Right atrium auricular region (tissue), 2 donors: Measurements from ENCODE around the gene SNAP47. TPM values are rescaled to one million over a fixed set of nuclear protein-coding genes. Genes with fewer than 3 reads are reported as not detected.
A peak's percentile ranks its signal among the peaks of the same experiment; 100 is the strongest.

Source experiments
- DNase-seq: peaks from one replicate; pipeline ENCODE4 v3.0.0-alpha.2; 2019; ENCODE audit warnings: low spot score
- H3K27ac ChIP-seq, 2 donors: fragments of 200-600 bp; sonication (generic); 1 replicate in 1 of 2; 2 replicates in 1 of 2; pipeline ENCODE4 v1.5.1; 2016 to 2019
- H3K27me3 ChIP-seq, 2 donors: fragments of 200-600 bp; sonication (generic); one replicate each; pipeline versions ENCODE4 v1.5.1 to v1.6.0; 2017 to 2019
- H3K36me3 ChIP-seq: fragments of 200-600 bp; sonication (generic); one replicate; pipeline ENCODE4 v1.5.1; 2016
- H3K4me1 ChIP-seq, 2 donors: fragments of 200-600 bp; sonication (generic); one replicate each; pipeline versions ENCODE4 v1.5.1 to v1.6.0; 2017 to 2019
- H3K4me3 ChIP-seq, 2 donors: fragments of 200-600 bp; sonication (generic); 1 replicate in 1 of 2; 2 replicates in 1 of 2; pipeline ENCODE4 v1.5.1; 2017 to 2019; ENCODE audit warnings: mild to moderate bottlenecking in 1 of 2, moderate library complexity in 1 of 2
- H3K9me3 ChIP-seq, 2 donors: fragments of 200-600 bp; sonication (generic); one replicate each; pipeline ENCODE4 v1.5.1; 2019
- total RNA-seq, 2 donors: library from RNA; depleted of rRNA; stranded (reverse); fragments of >200 nt; gene quantifications; one replicate each; pipeline ENCODE4 v1.1.0, GENCODE V29; 2016
- TF ChIP-seq, protein P1 (sequence below), 2 donors: fragments of 200-600 bp; sonication (generic); IDR thresholded peaks; one replicate each; pipeline ENCODE4 v1.5.1; 2019; ENCODE audit warnings: antibody characterized with exemption in 2 of 2

The SNAP47 gene
- total RNA-seq, 2 donors from 2014 or later = 39.1 to 102 TPM

DNA sequence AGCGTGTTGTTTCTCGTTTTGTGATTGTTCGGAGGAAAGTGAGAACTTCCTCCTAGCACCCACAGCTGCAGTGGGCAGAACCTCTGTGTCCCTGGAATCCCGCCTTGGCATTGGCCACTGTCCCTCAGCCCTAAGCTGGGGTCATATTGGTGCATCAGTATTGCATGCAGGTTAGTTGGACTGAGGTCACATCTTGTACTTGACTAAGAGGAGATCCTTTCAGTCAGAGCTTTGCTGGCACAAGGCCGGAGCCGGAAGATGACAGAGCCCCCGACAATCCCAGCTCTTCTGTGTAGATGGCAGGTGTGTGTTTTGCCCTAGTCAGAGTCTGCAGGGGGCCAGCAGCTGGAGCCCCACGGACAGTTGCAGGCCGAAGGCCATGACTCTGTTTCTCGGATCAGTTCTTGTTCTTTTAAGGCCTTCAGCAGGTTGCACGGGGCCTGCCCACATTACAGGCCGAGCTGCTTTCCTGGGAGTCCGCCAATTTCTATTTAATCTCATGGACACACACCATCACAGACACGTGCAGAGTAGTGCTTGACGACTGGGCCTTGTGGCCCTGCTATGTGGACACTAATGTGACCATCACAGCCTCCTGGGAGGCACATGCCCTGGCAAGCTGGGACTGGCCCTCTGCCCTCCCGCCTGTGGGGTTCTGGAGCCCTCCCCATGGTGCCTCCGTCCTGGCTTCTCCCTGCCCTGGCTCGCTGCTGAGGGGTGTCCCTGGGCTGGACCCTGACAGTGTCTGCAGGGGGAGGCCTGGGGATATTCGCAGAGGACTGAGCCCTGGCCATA lies 14.9 kb downstream of the SNAP47 start:
- peaks cover 21% of the 10 kb centered on the region for H3K36me3 ChIP-seq
- no peak overlapping the region for H3K4me3 ChIP-seq
- H3K27ac ChIP-seq = peak overlapping the region; percentile 50 to 58
- no peaks in the 10 kb centered on the region for H3K9me3 ChIP-seq
- H3K4me1 ChIP-seq = peaks cover 0 to 27% of the 10 kb centered on the region in 2 donors
- TF ChIP-seq, protein P1, sequence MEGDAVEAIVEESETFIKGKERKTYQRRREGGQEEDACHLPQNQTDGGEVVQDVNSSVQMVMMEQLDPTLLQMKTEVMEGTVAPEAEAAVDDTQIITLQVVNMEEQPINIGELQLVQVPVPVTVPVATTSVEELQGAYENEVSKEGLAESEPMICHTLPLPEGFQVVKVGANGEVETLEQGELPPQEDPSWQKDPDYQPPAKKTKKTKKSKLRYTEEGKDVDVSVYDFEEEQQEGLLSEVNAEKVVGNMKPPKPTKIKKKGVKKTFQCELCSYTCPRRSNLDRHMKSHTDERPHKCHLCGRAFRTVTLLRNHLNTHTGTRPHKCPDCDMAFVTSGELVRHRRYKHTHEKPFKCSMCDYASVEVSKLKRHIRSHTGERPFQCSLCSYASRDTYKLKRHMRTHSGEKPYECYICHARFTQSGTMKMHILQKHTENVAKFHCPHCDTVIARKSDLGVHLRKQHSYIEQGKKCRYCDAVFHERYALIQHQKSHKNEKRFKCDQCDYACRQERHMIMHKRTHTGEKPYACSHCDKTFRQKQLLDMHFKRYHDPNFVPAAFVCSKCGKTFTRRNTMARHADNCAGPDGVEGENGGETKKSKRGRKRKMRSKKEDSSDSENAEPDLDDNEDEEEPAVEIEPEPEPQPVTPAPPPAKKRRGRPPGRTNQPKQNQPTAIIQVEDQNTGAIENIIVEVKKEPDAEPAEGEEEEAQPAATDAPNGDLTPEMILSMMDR (IDR thresholded peaks at IDR 0.05) = no peak
- no peak for DNase-seq
- no peaks in the 10 kb centered on the region for H3K27me3 ChIP-seq

DNA sequence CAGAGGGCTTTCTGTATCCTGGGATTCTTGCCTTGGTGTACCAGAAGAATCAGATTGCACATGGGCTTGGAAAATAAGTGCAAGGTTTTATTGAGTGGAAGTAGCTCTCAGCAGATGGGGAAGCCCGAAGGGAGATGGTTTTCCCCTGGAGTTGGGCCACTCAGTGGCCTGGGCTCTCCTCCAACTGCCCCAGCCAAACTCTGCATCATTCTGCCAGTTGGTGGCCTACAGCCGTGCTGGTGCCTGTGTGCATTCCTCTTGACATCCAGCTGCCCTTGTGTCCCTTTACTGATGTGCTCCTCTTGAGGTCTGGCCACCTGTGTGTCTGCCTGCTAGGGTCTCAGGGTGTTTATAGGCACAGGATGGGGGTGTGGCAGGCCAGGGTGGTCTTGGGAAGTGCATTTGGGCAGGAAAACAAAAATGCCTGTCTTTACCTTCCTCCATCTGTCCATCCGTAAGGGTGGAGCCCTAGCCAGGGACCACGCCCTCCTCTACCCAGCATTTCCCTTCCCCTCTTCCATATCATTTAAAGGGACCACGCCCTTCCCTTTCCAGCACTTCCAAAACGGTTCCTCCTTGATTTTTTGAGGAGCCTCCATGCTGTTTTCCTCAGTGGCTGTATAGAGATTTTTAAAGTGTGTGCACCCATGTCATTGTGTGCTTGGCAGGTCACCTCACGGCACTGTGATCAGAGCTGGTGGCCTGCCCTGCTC lies 18.9 kb downstream of the SNAP47 start:
- no peak for DNase-seq
- Histone ChIP-seq H3K36me3 (peaks cover 12% of the 10 kb centered on the region), H3K4me1 (peaks cover 0 to 43% of the 10 kb centered on the region in 2 donors), H3K27me3 (no peaks in the 10 kb centered on the region), H3K4me3 (no peak overlapping the region), H3K27ac (peak overlapping the region; percentile 59), H3K9me3 (no peaks in the 10 kb centered on the region)
- TF ChIP-seq, protein P1 (IDR thresholded peaks at IDR 0.05) = no peak

DNA sequence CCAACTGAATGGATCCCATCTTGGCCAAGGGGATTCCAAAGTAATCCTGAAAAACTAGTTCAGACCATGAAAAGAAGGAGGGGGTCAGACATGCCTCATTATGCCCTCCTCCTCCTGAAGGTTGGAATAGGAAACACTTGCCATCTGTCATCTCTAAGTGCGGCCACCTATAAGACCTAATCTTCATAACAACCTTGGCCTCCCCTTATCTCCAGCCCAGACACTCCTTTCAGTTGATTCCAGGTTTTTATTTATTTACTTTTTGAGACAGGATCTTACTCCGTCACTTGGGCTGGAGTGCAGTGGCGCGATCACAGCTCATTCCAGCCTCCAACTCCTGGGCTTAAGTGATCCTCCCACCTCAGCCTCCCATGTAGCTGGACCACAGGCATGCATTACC lies 19.7 kb downstream of the SNAP47 start:
- Histone ChIP-seq H3K27ac (peak overlapping the region in 1 of 2 donors; percentile 59), H3K4me1 (peaks cover 0 to 39% of the 10 kb centered on the region in 2 donors)

DNA sequence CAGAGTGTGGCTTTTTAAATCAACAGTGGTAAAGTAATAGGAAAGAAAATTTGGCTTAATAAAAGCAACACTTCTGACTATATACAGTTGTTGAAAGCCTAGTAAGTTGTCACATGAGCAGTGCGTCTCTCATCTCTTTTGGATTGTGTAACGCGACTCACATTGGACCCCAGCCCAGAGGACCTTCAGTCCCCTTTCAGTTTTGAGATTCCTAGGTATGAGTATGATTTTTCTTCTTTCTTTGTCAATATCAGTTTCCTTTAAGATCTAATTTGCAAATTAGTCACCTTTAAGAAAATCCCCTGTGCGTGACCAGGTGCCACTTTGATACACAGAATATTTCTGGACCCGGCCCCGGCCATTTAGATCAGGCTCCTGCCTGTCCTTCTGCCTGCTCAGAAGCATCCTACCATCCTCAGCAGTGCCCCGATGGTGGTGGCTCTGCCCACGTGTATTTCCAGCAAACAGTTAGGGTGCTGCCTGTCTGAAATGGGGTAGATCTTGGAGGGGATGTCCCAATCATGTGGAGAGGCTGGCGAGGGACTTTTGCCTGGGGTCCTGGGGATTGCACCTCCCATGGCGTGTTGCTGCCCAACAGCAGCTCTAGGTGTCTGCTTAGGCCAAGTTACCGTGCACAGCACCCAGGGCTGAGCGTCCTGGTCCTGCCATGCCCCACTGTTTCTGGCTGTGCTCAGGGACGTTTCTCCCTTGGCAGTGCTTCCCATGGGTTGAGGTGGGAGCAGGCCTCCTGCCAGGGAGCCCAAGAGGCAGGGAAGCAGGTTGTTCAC lies 21.1 kb downstream of the SNAP47 start:
- peak overlapping the region; percentile 42 to 59 for H3K27ac ChIP-seq
- TF ChIP-seq, protein P1 (IDR thresholded peaks at IDR 0.05) = no peak

More for the DNA sequence above, 19.7 kb downstream of the SNAP47 start:
- no peaks in the 10 kb centered on the region for H3K27me3 ChIP-seq
- no peaks in the 10 kb centered on the region for H3K9me3 ChIP-seq
- H3K36me3 ChIP-seq = peaks cover 18% of the 10 kb centered on the region
- H3K4me3 ChIP-seq = no peak overlapping the region
- TF ChIP-seq, protein P1 (IDR thresholded peaks at IDR 0.05) = no peak
- DNase-seq = no peak

DNA sequence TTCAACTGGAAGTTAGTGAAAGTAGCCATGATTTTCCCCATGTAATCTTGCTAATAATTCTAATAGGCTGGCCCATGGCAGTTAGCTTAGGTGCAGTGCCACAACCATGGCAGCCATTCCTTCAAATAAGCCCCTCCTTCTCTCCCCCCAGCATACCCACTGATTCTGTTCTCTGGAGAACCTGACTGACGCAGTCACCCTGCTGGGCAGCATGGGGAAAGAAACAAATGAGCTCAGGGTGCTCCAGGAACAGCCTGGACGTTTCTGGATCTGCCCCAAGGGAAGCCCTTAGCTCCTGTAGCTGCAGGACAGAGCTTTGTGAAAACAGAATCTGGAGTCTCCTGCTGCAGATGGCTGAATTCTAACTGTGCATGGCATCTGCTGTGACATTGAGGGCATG lies 22.5 kb downstream of the SNAP47 start:
- Histone ChIP-seq H3K27ac (peak overlapping the region in 1 of 2 donors; percentile 78), H3K4me3 (no peak overlapping the region), H3K36me3 (peaks cover 11% of the 10 kb centered on the region), H3K4me1 (peaks cover 0 to 47% of the 10 kb centered on the region in 2 donors), H3K27me3 (no peaks in the 10 kb centered on the region), H3K9me3 (no peaks in the 10 kb centered on the region)
- no peak for DNase-seq
- TF ChIP-seq, protein P1 (IDR thresholded peaks at IDR 0.05) = no peak

More for the DNA sequence above, 21.1 kb downstream of the SNAP47 start:
- Histone ChIP-seq H3K27me3 (no peaks in the 10 kb centered on the region), H3K4me3 (no peak overlapping the region), H3K9me3 (no peaks in the 10 kb centered on the region), H3K4me1 (peaks cover 0 to 39% of the 10 kb centered on the region in 2 donors), H3K36me3 (peaks cover 16% of the 10 kb centered on the region)
- no peak for DNase-seq
